B cell (primary cell): ENCODE measurements around the gene REM2.

Experiments
- CTCF ChIP-seq: fragments of 200-600 bp; IDR thresholded peaks from one replicate; pipeline ENCODE4 v1.8.0; 2022; ENCODE audit warnings: antibody characterized with exemption, mild to moderate bottlenecking
- EZH2 ChIP-seq: IDR thresholded peaks from 2 replicates; pipeline ENCODE4 v1.6.1; 2012; ENCODE audit warnings: borderline replicate concordance, low read depth, mild to moderate bottlenecking, moderate library complexity, low read length; ENCODE audit not compliant: insufficient read depth, poor library complexity, severe bottlenecking

GRCh38 chr14:22841769-22842168 is 41.3 kb upstream of the REM2 start:
- no peak for TF ChIP-seq CTCF
- TF ChIP-seq EZH2 = no peak
